ENCODE data around the gene RAN.
"Not testable (repeated sequence)": the region's sequence is repeated elsewhere in the genome, so short reads cannot be mapped to it uniquely, and the experiment has no call there.

The RAN gene

GRCh38 chr12:130879212-130879686, 7.4 kb downstream of the RAN start:
- no peak for DNase-seq

DNA sequence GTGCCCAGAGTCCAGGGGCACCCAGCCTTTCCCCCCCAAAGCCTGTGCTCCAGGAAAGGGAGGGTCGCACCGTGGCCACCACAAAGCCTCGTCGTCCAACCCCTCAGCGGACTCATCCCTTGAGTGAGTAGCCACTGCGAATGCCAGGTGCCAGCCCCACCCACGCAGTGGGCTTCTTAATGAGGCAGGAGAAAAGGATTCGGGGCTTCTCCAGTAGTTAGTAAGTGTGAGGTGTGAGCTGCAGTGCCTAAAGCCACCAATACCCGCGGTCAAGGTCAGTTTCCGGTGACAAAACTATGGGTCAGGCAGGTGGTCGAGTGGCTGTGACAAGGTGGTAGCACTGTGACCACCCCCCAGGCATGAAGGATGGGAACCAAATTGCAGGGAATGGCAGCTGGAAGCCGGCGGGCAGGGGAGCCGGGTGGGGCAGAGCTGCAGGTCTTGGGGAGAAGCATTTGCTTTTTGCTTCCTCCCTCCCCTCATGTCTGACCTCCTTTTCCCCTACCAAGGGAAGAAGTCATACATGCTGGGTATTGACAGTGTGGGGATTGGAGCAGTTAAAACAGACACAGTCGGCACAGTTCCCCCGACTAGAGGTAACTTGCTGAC, 8.0 kb downstream of the RAN start:
- DNase-seq, result no peak

DNA sequence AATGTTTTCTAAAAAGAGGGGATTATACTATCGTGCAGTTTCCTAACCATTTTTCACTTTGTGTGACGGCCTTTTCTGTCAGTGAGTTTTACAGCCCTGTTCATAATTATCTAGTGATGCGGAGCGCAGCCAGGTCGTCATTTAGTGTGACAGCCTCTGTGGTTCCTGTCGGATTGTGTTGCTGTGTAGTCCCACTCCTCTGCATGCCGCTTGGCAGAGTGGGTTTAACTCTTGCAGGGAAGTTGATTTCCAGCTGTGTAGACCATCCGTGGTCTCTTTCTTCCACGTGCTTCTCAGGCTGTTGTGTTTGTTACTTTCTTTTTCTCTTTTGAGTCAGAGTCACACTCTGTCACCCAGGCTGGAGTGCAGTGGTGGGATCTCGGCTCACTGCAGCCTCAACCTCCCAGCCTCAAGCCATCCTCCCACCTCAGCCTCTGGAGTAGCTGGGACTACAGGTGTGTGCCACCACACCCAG, 8.6 kb downstream of the RAN start:
- no peak for DNase-seq

- no peak for DNase-seq
Observed at GRCh38 chr12:130881046-130881445, 9.2 kb downstream of the RAN start.

- DNase-seq, result no peak
Observed at GRCh38 chr12:130881548-130881947, 9.7 kb downstream of the RAN start.

DNA sequence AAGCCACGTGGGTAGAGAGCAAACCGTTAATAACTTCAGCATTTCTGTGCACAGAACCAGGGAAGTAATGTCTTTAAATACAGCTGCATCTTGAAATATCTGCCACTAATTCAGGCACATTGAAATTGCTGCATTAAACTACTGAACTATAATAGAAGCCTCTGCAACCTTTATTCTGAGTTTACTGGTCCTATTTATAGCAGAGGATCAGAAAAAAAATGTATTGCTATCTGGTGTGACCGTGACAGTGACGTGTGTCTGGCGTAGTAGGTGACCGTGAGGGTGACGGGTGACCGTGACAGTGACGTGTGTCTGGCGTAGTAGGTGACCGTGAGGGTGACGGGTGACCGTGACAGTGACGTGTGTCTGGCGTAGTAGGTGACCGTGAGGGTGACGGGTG, 15.3 kb downstream of the RAN start:
- not testable (repeated sequence) for DNase-seq

- DNase-seq, result no peak
Observed at GRCh38 chr12:130904064-130904463, 32.2 kb downstream of the RAN start.

GRCh38 chr12:130904936-130905455, 33.1 kb downstream of the RAN start:
- DNase-seq, result not testable (repeated sequence)

DNA sequence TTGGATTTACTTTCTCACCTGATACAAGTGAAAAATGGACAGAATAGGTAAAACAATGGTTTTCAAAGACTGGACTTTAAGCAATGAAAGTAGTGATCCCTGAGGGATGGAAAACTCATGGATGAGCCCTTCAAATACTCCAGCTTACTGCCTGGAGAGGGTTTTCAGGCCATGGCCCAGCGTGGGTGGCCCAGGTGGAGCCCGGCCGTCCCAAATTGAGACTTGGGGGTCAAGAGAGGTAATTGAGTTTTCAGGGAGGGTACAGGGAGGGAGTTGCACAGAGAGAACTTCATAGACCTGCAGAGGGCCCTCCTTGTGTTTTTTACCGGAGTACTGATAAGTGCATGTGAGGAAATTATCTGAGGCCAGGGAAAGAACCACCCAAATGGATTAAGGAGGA, 37.2 kb downstream of the RAN start:
- no peak for DNase-seq

DNA sequence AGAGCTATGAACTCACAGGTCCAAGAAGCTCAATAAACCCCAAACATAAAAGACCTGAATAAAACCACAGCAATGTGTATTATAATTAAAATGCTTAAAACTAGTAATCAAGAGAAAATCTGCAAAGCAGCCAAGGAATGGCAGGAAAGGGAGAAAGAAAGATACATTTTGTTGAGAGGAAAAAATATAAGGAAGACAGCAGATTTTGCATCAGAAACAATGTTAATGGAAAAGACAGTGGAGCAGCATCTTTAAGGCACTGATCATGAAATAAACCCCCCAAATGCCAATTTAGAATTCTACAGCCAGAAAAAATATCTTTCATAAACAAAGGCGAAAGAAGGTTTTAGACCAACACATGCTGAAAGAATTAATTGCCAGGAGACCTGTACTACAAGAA, 39.3 kb downstream of the RAN start:
- no peak for DNase-seq

GRCh38 chr12:130911933-130912332, 40.1 kb downstream of the RAN start:
- DNase-seq, result no peak

DNA sequence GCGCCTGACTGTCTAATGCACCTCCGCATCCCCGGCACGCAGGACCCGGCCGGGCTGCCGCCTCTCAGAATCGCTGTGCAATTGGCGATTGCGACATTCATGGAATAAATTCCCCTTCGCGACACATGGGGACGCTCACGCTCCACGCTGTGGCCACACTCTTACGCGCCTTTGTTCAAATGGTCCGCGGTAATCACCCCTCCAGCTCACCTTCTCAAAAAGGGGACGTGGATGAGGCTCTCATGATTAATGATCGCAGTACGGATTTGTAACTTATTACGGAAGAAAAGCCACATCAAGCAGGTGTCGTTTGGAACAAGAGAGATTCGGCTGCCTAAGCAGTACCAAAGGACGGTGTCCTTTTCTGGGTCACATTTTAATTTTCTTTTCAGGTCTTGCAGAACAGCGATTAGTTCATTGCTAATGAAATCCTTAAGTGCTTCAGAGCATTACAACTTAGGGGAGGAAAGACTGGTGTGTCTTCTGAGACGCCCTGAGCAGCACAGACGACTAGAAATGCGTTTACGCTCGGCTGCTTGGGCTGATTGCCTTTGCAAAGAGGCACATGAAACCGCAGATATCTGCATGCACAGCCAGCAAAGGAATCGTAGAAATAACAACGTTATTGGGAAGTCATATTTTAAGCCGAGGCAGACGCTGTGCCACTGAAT, 44.5 kb downstream of the RAN start:
- DNase-seq, result no peak

DNA sequence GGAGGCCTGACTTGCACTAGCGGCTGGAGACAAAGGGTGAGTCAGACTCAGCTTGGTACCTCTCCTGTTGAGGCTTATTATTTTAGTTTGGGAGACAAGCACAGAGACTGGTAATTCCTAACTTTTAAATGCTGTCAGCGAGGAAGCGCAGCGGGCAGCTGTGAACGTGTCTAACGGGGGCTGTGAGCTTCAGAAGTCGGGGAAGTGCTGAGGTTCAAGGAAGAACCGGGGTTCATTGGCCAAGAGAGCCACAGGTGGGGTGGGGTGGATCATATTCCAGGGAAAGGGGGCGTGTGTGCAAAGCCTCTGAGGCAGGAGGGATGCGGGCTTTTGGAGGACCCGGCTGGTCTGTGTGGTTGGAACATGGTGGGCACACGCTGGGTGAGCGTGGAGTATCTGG, 45.7 kb downstream of the RAN start:
- DNase-seq, result no peak

GRCh38 chr12:130919086-130919485, 47.2 kb downstream of the RAN start:
- no peak for DNase-seq

- DNase-seq, result no peak
Observed at GRCh38 chr12:130920119-130920703, 48.3 kb downstream of the RAN start.

DNA sequence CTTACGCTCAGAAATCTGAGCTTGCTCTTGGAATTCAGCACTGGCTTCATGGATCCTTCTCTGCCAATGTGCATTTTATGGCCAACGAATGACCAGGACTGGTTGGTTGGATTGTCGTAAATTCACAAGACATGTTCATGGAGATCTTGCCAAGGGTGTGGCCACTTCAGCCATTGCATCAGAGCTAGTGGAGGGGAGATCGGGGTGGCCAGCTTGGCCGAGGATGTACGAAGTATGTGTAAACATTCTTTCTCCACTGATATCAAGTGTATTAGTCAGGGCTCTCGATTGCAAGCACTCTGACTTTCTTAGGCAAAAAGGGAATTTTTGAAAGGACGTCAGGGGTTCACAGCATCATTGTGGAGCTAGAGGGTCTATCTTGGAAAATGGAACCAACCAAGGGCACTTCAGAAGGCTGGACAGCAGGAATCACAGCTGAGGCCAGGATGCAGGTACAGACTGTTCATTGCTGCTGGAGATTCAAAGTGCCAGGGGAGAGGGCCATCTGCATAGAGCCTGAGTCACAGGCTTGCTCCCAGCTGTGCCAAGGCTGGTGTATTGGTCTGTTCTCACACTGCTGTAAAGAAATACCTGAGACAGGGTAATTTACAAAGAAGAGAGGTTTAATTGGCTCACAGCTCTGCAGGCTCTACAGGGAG, 49.0 kb downstream of the RAN start:
- DNase-seq, result no peak

DNA sequence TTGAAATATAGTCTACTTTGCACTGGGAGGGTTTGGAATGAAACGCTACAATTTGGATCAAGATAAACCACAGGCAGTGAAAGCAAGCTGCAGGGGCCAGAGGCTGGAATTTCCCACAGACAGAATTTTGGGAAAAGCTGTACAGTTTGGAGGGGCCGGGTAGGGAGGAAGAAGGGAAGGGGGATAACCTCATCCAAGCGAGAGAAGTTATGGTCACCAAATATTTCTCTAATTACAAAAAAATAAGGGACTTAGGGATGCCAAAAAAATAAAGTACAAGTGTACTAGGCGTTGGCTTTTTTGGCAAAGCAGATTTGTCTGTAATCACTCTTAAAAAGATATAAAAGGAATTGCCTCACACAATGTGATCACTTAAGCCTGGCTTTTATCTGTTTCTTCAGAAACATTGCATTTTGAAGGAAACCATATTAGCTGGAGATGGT, 50.7 kb downstream of the RAN start:
- DNase-seq, result no peak

DNA sequence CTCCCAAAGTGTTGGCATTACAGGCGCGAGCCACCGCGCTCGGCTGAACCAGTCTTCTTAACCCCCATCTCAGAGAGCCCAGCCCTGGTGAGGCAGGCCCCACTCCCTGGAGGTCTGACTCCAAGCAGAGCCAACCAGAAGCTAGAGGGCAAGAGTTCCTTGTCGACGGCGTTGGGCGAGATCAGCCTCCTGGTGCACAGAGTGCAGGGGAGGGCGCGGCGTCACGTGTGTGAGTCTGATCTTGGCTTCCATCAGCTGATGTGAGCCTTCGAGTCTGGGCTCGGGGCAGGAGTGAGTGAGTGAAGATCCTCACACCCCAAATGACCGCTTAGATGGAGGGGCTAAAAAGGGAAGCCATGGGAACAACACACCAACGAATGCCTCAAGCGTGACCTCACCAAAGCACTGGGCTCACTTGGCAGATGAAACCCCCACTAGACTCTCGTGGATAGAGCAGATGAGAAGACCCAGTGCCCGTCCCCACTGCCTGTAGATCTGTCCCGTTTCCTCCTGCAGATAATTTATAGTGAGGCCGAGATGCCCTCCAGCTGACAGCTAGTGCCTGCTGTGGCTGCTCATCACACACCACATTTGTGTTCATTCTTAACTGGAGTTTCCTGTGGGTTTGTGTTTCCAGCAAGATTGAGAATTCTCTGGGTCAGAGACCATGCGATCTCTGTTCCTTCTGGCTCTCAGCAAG, 53.2 kb downstream of the RAN start:
- DNase-seq, result no peak

GRCh38 chr12:130925666-130926015, 53.8 kb downstream of the RAN start:
- DNase-seq, result no peak

All from CD4-positive, alpha-beta T cell treated with Interleukin-12 subunit alpha and Interleukin-12 subunit beta, for 1 hour (primary cell).